ENCODE results near the gene BOD1.

BOD1 gene

GRCh38 chr5:173577166-173577565, 39.3 kb downstream of the BOD1 start:
- DNase-seq (ENCODE audit: low read depth), result no peak

GRCh38 chr5:173575985-173576384, 40.5 kb downstream of the BOD1 start:
- no peak for DNase-seq (ENCODE audit: low read depth)

DNA sequence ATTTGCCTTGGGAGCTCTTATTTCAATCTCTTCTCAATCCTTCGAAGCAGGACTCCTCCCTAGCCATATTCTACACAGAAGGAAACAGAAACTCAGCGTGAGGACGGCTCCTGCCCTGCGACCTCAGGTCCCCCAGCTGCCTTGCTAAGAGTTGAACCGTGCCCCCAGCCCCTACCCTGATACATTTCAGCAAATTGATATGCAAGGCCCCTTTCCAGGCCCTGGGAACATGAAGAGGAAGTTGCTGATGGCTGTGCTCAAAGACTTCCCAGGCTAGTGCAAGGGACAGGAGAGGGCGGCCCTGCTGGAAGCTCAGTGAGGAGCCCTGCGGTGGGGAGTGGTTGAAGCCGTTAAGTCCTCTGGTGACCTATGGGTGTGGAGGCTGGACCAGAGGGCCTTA, 41.5 kb downstream of the BOD1 start:
- no peak for DNase-seq (ENCODE audit: low read depth)

- DNase-seq (ENCODE audit: low read depth), result peak; percentile 27
These were observed 43.1 kb downstream of the BOD1 start for GRCh38 chr5:173573126-173573960.

GRCh38 chr5:173572431-173573125, 43.9 kb downstream of the BOD1 start:
- no peak for DNase-seq (ENCODE audit: low read depth)

DNA sequence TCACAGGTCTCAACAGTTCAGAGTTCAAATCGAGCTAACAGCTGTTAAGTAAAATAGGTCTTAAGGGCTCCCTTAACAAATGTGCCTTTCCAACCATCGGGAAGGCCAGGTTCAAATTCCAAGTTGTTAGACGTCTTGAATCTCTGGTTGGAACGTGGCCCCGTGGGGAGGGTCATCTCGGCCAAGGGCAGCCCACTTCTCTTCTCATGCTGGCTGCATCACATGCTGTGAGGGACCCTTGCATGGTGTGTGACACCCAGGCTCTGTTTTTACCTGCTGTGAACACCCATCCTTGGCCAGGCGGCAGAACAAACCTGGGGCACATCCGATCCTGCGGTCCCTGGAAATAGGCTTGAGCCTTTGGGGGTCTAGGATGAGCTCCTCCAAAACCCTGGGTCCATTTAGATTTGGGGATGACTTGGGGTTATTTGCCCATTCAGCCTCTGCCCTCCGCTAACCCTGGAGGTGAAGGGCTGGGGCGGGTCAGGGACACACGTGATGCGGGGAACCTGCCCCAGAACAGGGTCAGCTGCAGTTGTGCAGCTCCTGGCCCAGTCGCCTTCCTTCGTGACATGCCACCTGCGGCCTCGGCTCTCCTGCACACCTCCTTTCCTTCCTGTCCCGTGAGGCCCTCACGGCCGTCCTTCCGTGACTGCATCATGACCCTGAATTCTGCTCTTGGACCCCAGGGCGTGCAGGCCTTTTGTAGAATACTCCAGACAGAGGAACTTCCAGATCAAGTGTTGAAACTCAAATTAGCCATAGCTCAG, 45.9 kb downstream of the BOD1 start:
- no peak for DNase-seq (ENCODE audit: low read depth)

DNA sequence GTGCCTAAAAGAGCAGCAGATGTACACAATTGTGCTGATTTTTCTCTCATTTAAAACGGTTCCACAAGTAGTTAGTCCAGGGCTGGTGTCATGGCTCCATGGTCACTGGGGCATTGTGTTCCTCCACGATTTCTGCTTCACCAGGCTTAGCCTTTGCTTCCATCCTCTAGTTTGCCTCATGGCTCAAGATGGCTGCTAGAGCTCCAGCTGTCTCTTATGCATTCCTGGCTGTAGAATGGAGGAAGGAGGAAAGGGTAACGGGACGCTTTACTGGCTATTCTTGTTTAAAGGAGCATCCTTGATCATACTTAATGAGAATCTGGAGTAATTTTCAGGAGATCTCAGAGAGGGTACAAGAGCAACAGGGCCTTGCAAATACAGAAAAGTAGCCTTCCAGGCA, 47.7 kb downstream of the BOD1 start:
- no peak for DNase-seq (ENCODE audit: low read depth)

GRCh38 chr5:173568128-173568527, 48.3 kb downstream of the BOD1 start:
- DNase-seq (ENCODE audit: low read depth), result no peak

- DNase-seq (ENCODE audit: low read depth), result no peak
These were observed 48.9 kb downstream of the BOD1 start for GRCh38 chr5:173567548-173567947.

GRCh38 chr5:173565491-173566072, 50.9 kb downstream of the BOD1 start:
- DNase-seq (ENCODE audit: low read depth), result no peak

DNA sequence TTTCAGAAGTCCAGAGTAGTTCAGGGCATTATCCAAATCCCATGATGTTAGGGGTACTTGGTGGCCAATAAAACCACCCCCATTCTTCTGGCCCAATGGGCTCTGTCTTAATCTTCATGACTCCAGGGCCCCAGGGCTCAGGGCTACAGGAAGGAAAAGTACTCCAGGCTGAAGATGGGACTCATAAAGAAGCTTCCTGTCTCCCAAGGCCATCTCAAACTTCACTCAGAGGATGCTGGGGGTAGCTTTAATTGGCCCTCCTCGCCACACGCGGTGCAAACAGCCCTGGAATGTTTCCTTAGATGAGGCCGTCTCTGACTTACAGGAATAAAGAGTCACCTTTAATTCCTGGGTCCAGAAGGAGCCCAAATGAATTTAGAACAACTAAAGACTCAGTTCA, 52.3 kb downstream of the BOD1 start:
- no peak for DNase-seq (ENCODE audit: low read depth)

DNA sequence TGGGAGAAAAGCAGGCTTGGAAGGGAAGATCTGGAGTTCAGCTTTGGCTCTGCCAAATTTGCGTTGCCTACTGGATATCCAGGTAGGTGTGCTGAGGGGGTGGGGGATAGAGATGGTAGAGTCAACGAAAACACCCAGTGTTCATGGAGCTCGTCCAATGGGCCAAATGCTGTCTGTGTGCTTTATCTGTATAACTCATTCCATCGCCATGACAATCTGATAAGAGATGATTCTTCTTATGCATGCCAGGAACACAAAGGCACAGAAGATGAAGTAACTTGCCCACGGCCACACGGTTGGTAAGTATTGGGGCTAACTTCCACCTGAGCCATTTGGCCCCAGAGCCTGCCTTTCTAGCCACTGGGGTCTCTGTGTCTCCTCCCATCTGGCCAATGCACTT, 53.2 kb downstream of the BOD1 start:
- no peak for DNase-seq (ENCODE audit: low read depth)

DNA sequence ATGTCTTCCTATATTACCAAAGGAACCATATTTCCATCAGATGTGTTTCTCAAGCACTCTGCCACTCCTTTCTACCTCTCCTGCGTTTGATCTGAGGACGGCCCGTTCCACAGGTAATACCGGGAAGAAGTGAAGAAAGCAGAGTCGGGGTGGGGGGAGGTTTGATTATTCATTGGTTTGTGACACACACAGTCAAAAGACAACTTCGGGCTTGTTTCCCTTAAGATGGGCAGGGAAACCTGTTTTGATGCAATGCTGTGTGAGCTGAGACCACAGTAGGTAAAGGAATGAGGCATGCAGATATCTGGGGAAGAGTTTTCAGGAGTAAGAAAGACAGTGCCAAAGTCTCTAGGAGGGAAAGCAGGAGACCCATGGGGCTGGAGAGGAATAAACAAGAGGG, 54.0 kb downstream of the BOD1 start:
- no peak for DNase-seq (ENCODE audit: low read depth)
